ENCODE data around the gene TENM3. TPM values are rescaled to one million over a fixed set of nuclear protein-coding genes. Genes with fewer than 3 reads are reported as not detected.

Gene TENM3
- total RNA-seq, 2 experiments from 2014 or later: not detected

- Mint-ChIP-seq H3K4me3 (no peak overlapping the region), H3K4me1 (ENCODE audit: low read depth) (no peaks in the 10 kb centered on the region), H3K9me3 (peaks cover 5% of the 10 kb centered on the region), H3K27me3 (ENCODE audit: low read depth) (peaks cover 11% of the 10 kb centered on the region), H3K27ac (no peak overlapping the region), H3K36me3 (ENCODE audit: low read depth) (no peaks in the 10 kb centered on the region)
- intact Hi-C loops (cut with micrococcal nuclease): no loop called here
- CTCF ChIA-PET: no interaction called here
- no peak for DNase-seq
Measured at GRCh38 chr4:182248295-182248694, 5.1 kb downstream of the TENM3 start.

DNA sequence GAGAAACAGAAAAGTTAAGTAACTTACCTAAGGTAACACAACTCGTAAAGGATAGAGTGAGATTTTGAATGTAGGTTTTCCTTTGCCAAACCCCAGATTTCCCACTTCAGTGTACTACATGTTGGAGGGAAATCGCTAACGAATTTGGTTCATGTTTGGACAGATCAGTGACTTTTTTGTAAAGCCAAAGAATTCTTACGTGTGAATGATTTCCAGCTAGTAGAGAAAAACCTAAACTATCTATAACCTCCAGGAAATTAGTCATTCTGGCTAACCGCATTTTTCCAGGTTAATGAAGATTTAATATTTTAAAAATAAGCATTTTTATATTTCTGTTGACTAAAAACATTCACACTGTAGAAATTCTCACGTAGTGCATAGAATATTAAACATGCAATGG, 7.2 kb downstream of the TENM3 start:
- H3K4me1 Mint-ChIP-seq (ENCODE audit: low read depth): no peaks in the 10 kb centered on the region

DNA sequence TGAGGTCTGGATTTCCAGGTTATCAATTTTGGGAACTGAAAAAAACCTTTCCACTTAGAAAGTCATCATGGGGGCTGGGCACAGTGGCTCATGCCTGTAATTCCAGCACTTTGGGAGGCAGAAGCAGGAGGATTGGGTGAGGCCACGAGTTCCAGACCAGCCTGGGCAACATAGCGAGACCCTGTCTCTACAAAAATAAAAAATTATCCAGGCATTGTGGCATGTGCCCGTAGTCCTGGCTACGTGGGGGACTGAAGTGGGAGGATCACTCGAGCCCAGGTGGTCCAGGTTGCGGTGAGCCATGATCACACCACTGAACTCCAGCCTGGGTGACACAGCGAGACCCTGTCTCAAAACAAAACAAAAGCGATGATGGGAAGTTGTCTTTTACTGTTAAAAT, 7.9 kb downstream of the TENM3 start:
- no peak overlapping the region for H3K27ac Mint-ChIP-seq
- H3K4me3 Mint-ChIP-seq: no peak overlapping the region
- intact Hi-C loops (cut with micrococcal nuclease): no loop called here
- no peaks in the 10 kb centered on the region for H3K4me1 Mint-ChIP-seq (ENCODE audit: low read depth)
- no peaks in the 10 kb centered on the region for H3K36me3 Mint-ChIP-seq (ENCODE audit: low read depth)
- peaks cover 8% of the 10 kb centered on the region for H3K27me3 Mint-ChIP-seq (ENCODE audit: low read depth)
- CTCF ChIA-PET: no interaction called here
- peaks cover 5% of the 10 kb centered on the region for H3K9me3 Mint-ChIP-seq
- no peak for DNase-seq

More for the DNA sequence above, 7.2 kb downstream of the TENM3 start:
- Mint-ChIP-seq H3K36me3 (ENCODE audit: low read depth) (no peaks in the 10 kb centered on the region), H3K4me3 (no peak overlapping the region), H3K27ac (no peak overlapping the region), H3K27me3 (ENCODE audit: low read depth) (peaks cover 8% of the 10 kb centered on the region), H3K9me3 (peaks cover 5% of the 10 kb centered on the region)
- DNase-seq: no peak
- intact Hi-C loops (cut with micrococcal nuclease): no loop called here
- CTCF ChIA-PET: no interaction called here

DNA sequence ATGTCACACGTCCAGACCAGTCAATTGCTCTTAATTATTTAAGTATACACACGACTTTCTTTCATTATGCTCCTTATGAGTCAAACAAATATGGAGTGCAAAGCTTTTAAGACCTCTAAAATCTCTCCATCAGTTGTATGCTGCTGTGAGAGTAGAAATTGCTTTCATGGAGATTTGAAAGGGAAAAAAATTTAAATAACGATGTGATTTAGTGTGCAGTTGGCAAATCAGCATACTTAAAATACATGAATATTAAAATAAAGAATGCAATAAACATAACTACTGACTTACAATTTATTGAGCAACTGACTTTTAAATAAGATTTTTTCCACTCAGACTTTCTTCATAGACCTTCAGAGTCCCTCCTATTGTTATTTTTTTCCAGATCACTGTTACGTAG, 9.0 kb downstream of the TENM3 start:
- intact Hi-C loops (cut with micrococcal nuclease): no loop called here
- H3K27me3 Mint-ChIP-seq (ENCODE audit: low read depth): peaks cover 2% of the 10 kb centered on the region

DNA sequence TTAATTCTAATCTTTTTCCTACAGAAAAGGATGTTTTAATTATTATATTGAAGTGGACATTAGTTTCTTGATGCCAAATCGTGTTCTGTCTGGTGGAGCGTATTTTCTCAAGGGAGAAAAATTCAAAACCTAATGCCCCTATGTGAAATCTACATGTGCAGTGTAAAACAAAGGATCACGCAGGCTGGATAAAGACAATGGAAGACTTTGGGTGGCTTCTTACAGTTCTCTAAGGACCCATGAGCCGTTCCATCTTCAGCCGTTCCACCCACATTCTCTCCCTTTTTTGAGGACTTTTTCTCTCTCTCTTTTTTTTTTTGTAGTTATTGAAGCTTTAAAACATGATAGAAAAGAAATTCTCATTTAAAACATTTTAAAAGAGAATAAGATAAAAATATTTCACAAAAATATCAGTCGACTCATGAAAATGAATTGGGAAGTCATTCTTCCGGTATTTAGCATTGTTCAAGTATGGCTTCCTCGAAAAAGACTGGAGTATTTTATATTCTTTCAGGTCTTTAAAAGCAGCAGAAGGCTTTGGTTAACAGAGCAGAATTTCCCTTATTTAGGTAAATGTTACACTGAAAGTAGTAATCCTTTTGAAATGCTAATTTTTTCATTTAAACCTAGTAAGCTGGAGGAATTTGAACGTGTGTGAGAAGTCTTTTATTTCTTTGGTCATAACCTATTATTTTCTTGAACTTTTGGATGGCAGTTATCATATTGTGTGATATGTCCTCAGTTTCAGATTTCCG, 11.0 kb downstream of the TENM3 start:
- no peaks in the 10 kb centered on the region for H3K36me3 Mint-ChIP-seq (ENCODE audit: low read depth)
- intact Hi-C loops (cut with micrococcal nuclease): no loop called here
- no peak overlapping the region for H3K4me3 Mint-ChIP-seq
- H3K27me3 Mint-ChIP-seq (ENCODE audit: low read depth): no peaks in the 10 kb centered on the region
- no peak overlapping the region for H3K27ac Mint-ChIP-seq
- CTCF ChIA-PET: no interaction called here
- H3K9me3 Mint-ChIP-seq: peaks cover 4% of the 10 kb centered on the region
- no peak for DNase-seq
- H3K4me1 Mint-ChIP-seq (ENCODE audit: low read depth): no peaks in the 10 kb centered on the region

More for the DNA sequence above, 9.0 kb downstream of the TENM3 start:
- H3K36me3 Mint-ChIP-seq (ENCODE audit: low read depth): no peaks in the 10 kb centered on the region
- no peak overlapping the region for H3K27ac Mint-ChIP-seq
- no peak for DNase-seq
- CTCF ChIA-PET: no interaction called here
- no peaks in the 10 kb centered on the region for H3K4me1 Mint-ChIP-seq (ENCODE audit: low read depth)
- peaks cover 2% of the 10 kb centered on the region for H3K9me3 Mint-ChIP-seq
- no peak overlapping the region for H3K4me3 Mint-ChIP-seq

GRCh38 chr4:182255441-182256190, 12.4 kb downstream of the TENM3 start:
- intact Hi-C loops (cut with micrococcal nuclease): no loop called here
- H3K36me3 Mint-ChIP-seq (ENCODE audit: low read depth): no peaks in the 10 kb centered on the region
- no peak for DNase-seq
- CTCF ChIA-PET: no interaction called here
- no peaks in the 10 kb centered on the region for H3K27me3 Mint-ChIP-seq (ENCODE audit: low read depth)
- no peak overlapping the region for H3K27ac Mint-ChIP-seq
- H3K4me1 Mint-ChIP-seq (ENCODE audit: low read depth): no peaks in the 10 kb centered on the region
- peaks cover 4% of the 10 kb centered on the region for H3K9me3 Mint-ChIP-seq
- H3K4me3 Mint-ChIP-seq: no peak overlapping the region

- Mint-ChIP-seq H3K9me3 (peaks cover 4% of the 10 kb centered on the region), H3K4me3 (no peak overlapping the region), H3K27ac (no peak overlapping the region), H3K27me3 (ENCODE audit: low read depth) (no peaks in the 10 kb centered on the region), H3K36me3 (ENCODE audit: low read depth) (no peaks in the 10 kb centered on the region), H3K4me1 (ENCODE audit: low read depth) (no peaks in the 10 kb centered on the region)
- intact Hi-C loops (cut with micrococcal nuclease): no loop called here
- CTCF ChIA-PET: no interaction called here
- no peak for DNase-seq
Measured at GRCh38 chr4:182257016-182257415, 13.8 kb downstream of the TENM3 start.

DNA sequence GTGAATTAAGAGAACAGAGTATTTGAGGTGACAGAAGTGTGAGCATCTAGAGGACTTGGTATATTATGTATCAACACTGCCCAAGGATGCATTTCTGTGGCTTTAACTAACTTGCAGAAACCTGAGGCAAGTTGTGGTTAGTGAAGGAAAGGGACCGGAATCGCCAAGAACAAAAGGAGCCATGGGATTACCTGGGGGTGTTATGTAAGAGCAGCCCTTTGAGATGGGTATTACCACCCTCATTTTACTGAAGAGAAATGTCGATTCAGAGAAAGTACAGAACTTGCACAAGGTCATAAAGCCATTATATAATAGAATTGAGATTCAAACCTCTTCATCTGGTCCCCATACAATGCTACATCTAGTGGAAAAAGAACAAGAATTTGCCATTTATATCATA, 14.3 kb downstream of the TENM3 start:
- H3K27me3 Mint-ChIP-seq (ENCODE audit: low read depth): no peaks in the 10 kb centered on the region
- no peaks in the 10 kb centered on the region for H3K4me1 Mint-ChIP-seq (ENCODE audit: low read depth)
- CTCF ChIA-PET: no interaction called here
- peaks cover 4% of the 10 kb centered on the region for H3K9me3 Mint-ChIP-seq
- H3K27ac Mint-ChIP-seq: no peak overlapping the region
- intact Hi-C loops (cut with micrococcal nuclease): no loop called here
- DNase-seq: no peak
- no peaks in the 10 kb centered on the region for H3K36me3 Mint-ChIP-seq (ENCODE audit: low read depth)
- H3K4me3 Mint-ChIP-seq: no peak overlapping the region

DNA sequence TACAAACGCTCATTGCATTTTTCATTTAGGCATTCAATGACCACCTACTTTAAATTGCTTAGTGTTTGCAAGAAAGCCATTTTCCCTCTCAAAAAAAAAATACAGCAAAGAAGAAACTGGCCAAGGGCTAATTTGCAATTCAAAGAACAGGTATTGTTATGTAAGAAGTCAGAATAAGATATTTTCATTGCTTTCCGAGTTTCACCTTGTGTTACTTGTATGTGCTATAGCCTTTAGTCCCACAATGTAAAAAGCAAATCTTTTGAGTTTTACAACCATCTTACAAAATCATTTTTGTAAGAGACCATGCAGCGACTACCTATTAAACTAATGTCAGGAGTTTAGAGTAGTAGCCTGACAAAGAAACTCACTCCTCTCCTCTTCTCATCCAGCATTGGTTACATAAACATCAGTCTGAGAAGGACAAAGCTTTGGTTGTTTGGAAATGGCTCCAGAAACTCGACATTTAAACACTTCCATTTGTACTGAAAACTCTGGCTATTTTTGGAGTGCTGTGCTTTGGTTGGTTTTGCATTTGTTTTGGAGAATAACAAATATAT, 15.3 kb downstream of the TENM3 start:
- intact Hi-C loops (cut with micrococcal nuclease): no loop called here

GRCh38 chr4:182261651-182262223, 18.5 kb downstream of the TENM3 start:
- Mint-ChIP-seq H3K4me1 (ENCODE audit: low read depth) (no peaks in the 10 kb centered on the region), H3K36me3 (ENCODE audit: low read depth) (no peaks in the 10 kb centered on the region), H3K27me3 (ENCODE audit: low read depth) (no peaks in the 10 kb centered on the region), H3K4me3 (no peak overlapping the region), H3K27ac (no peak overlapping the region), H3K9me3 (peaks cover 4% of the 10 kb centered on the region)
- CTCF ChIA-PET: interaction anchor here (0.6 kb wide), 1 partner anchor 194 kb away, joined by 3 read pairs; no protein-coding TSS in a partner anchor
- intact Hi-C loops (cut with micrococcal nuclease): no loop called here
- no peak for DNase-seq

More for the DNA sequence above, 15.3 kb downstream of the TENM3 start:
- Mint-ChIP-seq H3K4me1 (ENCODE audit: low read depth) (no peaks in the 10 kb centered on the region), H3K9me3 (peaks cover 4% of the 10 kb centered on the region), H3K4me3 (no peak overlapping the region), H3K27me3 (ENCODE audit: low read depth) (no peaks in the 10 kb centered on the region), H3K27ac (no peak overlapping the region), H3K36me3 (ENCODE audit: low read depth) (no peaks in the 10 kb centered on the region)
- no peak for DNase-seq
- CTCF ChIA-PET: no interaction called here

GRCh38 chr4:182263562-182263961, 20.4 kb downstream of the TENM3 start:
- intact Hi-C loops (cut with micrococcal nuclease): no loop called here
- Mint-ChIP-seq H3K4me3 (no peak overlapping the region), H3K27ac (no peak overlapping the region), H3K36me3 (ENCODE audit: low read depth) (no peaks in the 10 kb centered on the region), H3K27me3 (ENCODE audit: low read depth) (no peaks in the 10 kb centered on the region), H3K9me3 (peaks cover 2% of the 10 kb centered on the region), H3K4me1 (ENCODE audit: low read depth) (no peaks in the 10 kb centered on the region)
- CTCF ChIA-PET: no interaction called here
- DNase-seq: no peak

DNA sequence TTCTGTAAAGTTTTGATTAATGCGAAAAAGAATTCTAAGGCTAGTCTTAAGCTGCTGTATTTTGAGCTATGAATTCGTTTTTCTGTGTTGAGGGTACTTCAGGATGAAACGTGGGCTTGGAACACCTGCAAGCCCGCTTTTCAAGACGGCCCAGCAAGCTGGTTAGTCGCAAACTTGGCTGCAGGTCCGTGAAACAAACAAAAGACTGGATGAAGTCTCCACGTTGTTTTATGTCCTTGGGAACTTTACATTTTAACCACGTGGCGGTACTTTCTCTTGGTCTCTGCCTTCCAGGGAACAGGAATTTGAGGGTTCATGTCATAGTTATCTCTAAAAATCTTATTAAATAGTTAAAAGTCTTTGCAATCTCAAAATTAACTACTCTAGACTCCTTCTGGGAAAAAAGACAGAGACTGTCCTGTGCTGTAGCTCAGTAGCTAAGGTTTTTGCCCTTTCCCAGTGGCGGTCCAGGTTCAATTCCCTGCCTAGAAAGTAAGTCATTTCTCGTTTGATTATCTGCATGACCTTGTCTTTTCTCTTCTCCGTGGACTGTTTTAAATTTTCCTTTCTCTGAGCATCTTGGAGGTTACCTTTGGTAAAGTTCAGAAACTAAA, 21.0 kb downstream of the TENM3 start:
- no peak overlapping the region for H3K27ac Mint-ChIP-seq
- intact Hi-C loops (cut with micrococcal nuclease): no loop called here
- H3K36me3 Mint-ChIP-seq (ENCODE audit: low read depth): no peaks in the 10 kb centered on the region
- peaks cover 2% of the 10 kb centered on the region for H3K9me3 Mint-ChIP-seq
- H3K4me1 Mint-ChIP-seq (ENCODE audit: low read depth): no peaks in the 10 kb centered on the region
- no peak for DNase-seq
- no peaks in the 10 kb centered on the region for H3K27me3 Mint-ChIP-seq (ENCODE audit: low read depth)
- CTCF ChIA-PET: interaction anchor here (0.6 to 0.7 kb wide), 2 partner anchors 51 to 1482 kb away, joined by 4 read pairs; no protein-coding TSS in a partner anchor
- no peak overlapping the region for H3K4me3 Mint-ChIP-seq
